GM12878 (cell line): ENCODE data around the gene DNAJC2. TPM values are rescaled to one million over a fixed set of nuclear protein-coding genes. Genes with fewer than 3 reads are reported as not detected.
A peak's percentile ranks its signal among the peaks of the same experiment; 100 is the strongest.

Source experiments
- ATAC-seq: fragments of 200-7000 bp; cut with Tn5 transposase; 3 replicates; pipeline ENCODE4 v1.9.1; 2020; ENCODE audit warnings: mild to moderate bottlenecking, moderate library complexity
- BruUV-seq: library from RNA; stranded (reverse); fragments of 400-500 nt; replicated peaks from 2 replicates; lab custom pipeline; 2021; lab: Mats Ljungman, UMichigan
- CTCF ChIA-PET: fragments of 300-600 bp; sonication (Branson Sonifier 250); formaldehyde crosslinking; extraction: SDS; loops from one replicate; lab custom pipeline; 2021; ENCODE audit warnings: inconsistent platforms; lab: Yijun Ruan, JAX
- POLR2A ChIA-PET: fragments of 350-600 bp; formaldehyde crosslinking; extraction: SDS; loops from one replicate; lab custom pipeline; 2021; ENCODE audit warnings: inconsistent platforms; lab: Charles Lee
- RAD21 ChIA-PET: fragments of 300-600 bp; sonication (Branson Sonifier 250); formaldehyde crosslinking; loops from one replicate; lab custom pipeline; 2023; ENCODE audit warnings: antibody characterized with exemption; ENCODE audit not compliant: unreplicated experiment; lab: Charles Lee
- SMC1A ChIA-PET: fragments of 300-600 bp; sonication (Branson Sonifier 250); formaldehyde crosslinking; loops from one replicate; lab custom pipeline; 2023; ENCODE audit not compliant: unreplicated experiment, uncharacterized antibody; lab: Charles Lee
- DNase-seq: peaks from one replicate; pipeline ENCODE4 v3.0.0-alpha.2; 2011; ENCODE audit warnings: low read depth, low spot score
- FAIRE-seq: peaks from 3 replicates; lab custom pipeline; 2011; peaks lifted over from hg19 to GRCh38; lab: Jason Lieb, UNC
- H2AFZ ChIP-seq: 2 replicates; pipeline ENCODE4 v1.6.0; 2011; ENCODE audit warnings: low read depth, low read length, control low read depth; ENCODE audit not compliant: control insufficient read depth
- H3K27ac ChIP-seq: 2 replicates; pipeline ENCODE4 v1.5.1; 2011; ENCODE audit warnings: control low read depth; ENCODE audit not compliant: control insufficient read depth, insufficient read depth
- H3K27me3 ChIP-seq, 2 experiments: replicated peaks in 1 of 2; 2 replicates each; pipeline versions ENCODE4 v1.6.0 to v1.6.1; 2011; ENCODE audit warnings: low read length in 1 of 2; ENCODE audit not compliant: control insufficient read depth in 2 of 2, insufficient read depth in 2 of 2
- H3K36me3 ChIP-seq, 2 experiments: 2 replicates each; pipeline ENCODE4 v1.5.1; 2011; ENCODE audit warnings: low read length in 1 of 2; ENCODE audit not compliant: control insufficient read depth in 2 of 2, insufficient read depth in 2 of 2
- H3K4me1 ChIP-seq: 2 replicates; pipeline ENCODE4 v1.6.1; 2011; ENCODE audit warnings: mild to moderate bottlenecking, low read length, moderate library complexity, mixed read lengths; ENCODE audit not compliant: control insufficient read depth, insufficient read depth
- H3K4me2 ChIP-seq: 2 replicates; pipeline ENCODE4 v1.6.0; 2011; ENCODE audit warnings: control low read depth; ENCODE audit not compliant: control insufficient read depth, insufficient read depth
- H3K4me3 ChIP-seq: fragments of 200-600 bp; sonication (generic); 2 replicates; pipeline ENCODE4 v1.5.1; 2016
- H3K79me2 ChIP-seq: 2 replicates; pipeline ENCODE4 v1.6.0; 2011; ENCODE audit warnings: low read length; ENCODE audit not compliant: control insufficient read depth, insufficient read depth
- H3K9ac ChIP-seq: 2 replicates; pipeline ENCODE4 v1.8.0; 2011; ENCODE audit warnings: low read length, control low read depth, mixed read lengths; ENCODE audit not compliant: control insufficient read depth, insufficient read depth
- H3K9me3 ChIP-seq: replicated peaks from 3 replicates; pipeline ENCODE4 v1.5.1; 2011; ENCODE audit warnings: mild to moderate bottlenecking, low read length; ENCODE audit not compliant: control insufficient read depth, insufficient read depth
- H4K20me1 ChIP-seq: 2 replicates; pipeline ENCODE4 v1.6.0; 2011; ENCODE audit not compliant: control insufficient read depth, insufficient read depth
- HCFC1 ChIP-seq: fragments of 150-350 bp; IDR thresholded peaks from 2 replicates; pipeline ENCODE4 v1.6.1; 2014; ENCODE audit warnings: low read length
- IKZF1 ChIP-seq: fragments of 450-650 bp; conservative IDR thresholded peaks from 2 replicates; pipeline ENCODE4 v1.6.1; 2017; ENCODE audit warnings: antibody characterized with exemption, mild to moderate bottlenecking
- JUND ChIP-seq: IDR thresholded peaks from 2 replicates; pipeline ENCODE4 v1.6.1; 2012; ENCODE audit warnings: low read depth, mild to moderate bottlenecking, low read length, improper control_type of control experiment, moderate library complexity
- POLR2AphosphoS2 ChIP-seq: IDR thresholded peaks from 2 replicates; pipeline ENCODE4 v1.6.1; 2011; ENCODE audit warnings: low read depth, mild to moderate bottlenecking, low read length, improper control_type of control experiment, moderate library complexity
- ZNF207 ChIP-seq: fragments of 450-650 bp; IDR thresholded peaks from 2 replicates; pipeline ENCODE4 v1.6.1; 2014; ENCODE audit warnings: antibody characterized with exemption, mild to moderate bottlenecking, borderline replicate concordance
- WGBS: methylation state at CpG from one replicate; pipeline ENCODE4 v1.1.6; 2016; ENCODE audit warnings: low lambda C conversion rate; ENCODE audit not compliant: insufficient replicate concordance, insufficient coverage; ENCODE audit errors: missing lambda C conversion rate; 5-methylcytosine and 5-hydroxymethylcytosine counted together
- in situ Hi-C: fragments of 300-500 bp; cut with MboI; formaldehyde crosslinking; loops from 9 replicates; pipeline ENCODE4 v1.14.3; 2018; ENCODE audit warnings: mixed read lengths
- intact Hi-C: fragments of 100-400 bp; cut with micrococcal nuclease; formaldehyde crosslinking; loops from one replicate; pipeline ENCODE4 v1.14.2; 2022; ENCODE audit not compliant: unreplicated experiment
- polyA plus RNA-seq, 11 experiments: library from polyadenylated mRNA; depleted of rRNA in 4 of 11; unstranded in 6 of 11; stranded (reverse) in 5 of 11; fragments of >200 nt; fragmentation: Nextera tagmentation in 4 of 11; fragmentation: Illumina TruSeq in 1 of 11; extraction: Ambion mirVana in 4 of 11; extraction: Trizol in 1 of 11; gene quantifications; 1 replicate in 1 of 11; 2 replicates in 10 of 11; pipeline versions ENCODE4 v1.2.1 to v1.2.3, GENCODE V29; 2011 to 2016; ENCODE audit warnings: inconsistent platforms in 2 of 11, missing spikeins in 2 of 11, low read depth in 1 of 11
- total RNA-seq, 4 experiments: library from RNA; depleted of rRNA in 3 of 4; stranded (reverse); fragments of >200 nt in 3 of 4; fragmentation: Illumina TruSeq in 1 of 4; extraction: Trizol in 1 of 4; gene quantifications; 2 replicates each; pipeline versions ENCODE4 v1.2.1 to v1.2.3, GENCODE V29; 2013 to 2021
- TF ChIP-seq, protein P1 (sequence below): IDR thresholded peaks from 2 replicates; pipeline ENCODE4 v1.6.1; 2011; ENCODE audit warnings: mild to moderate bottlenecking, low read depth, low read length, moderate library complexity; ENCODE audit not compliant: insufficient replicate concordance
- TF ChIP-seq, protein P2 (sequence below): fragments of 450-650 bp; IDR thresholded peaks from 2 replicates; pipeline ENCODE4 v1.6.1; 2017; ENCODE audit warnings: mild to moderate bottlenecking, moderate library complexity
- TF ChIP-seq, protein P3 (sequence below): IDR thresholded peaks from 2 replicates; pipeline ENCODE4 v1.6.1; 2012; ENCODE audit warnings: mild to moderate bottlenecking, low read depth, low read length

Gene DNAJC2
- total and polyA plus RNA-seq, 10 of the 15 experiments (the other 5 are each of a cell fraction or from before 2014, with no cell fraction given) = 18.2 to 63.1 (median 30.6) TPM

DNA sequence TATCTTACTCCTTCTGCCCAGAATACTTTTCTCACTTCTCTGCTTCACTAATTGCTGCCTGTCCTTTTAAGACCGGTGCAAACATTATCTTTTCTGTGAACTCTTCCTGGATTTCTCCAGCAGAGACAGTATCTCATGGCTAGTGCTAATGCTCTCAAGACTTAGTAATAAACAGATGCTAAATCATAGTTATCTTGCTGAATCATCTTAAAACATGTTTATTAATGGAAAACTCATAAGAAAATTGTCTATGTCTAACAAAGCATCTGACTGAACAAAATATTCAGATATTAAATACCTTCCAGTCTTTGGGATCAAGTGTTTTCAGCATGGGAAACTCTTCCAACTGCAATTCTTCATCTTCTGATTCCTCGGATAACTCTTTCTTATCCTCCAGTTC is 3.1 kb downstream of the DNAJC2 start:
- ChIA-PET CTCF (no interaction called here), SMC1A (interaction anchor here (0.6 to 1.8 kb wide), 2 partner anchors 34 to 43 kb away, joined by 4 to 7 read pairs; partner anchors contain the start of gene PMPCB), RAD21 (no interaction called here), POLR2A (no interaction called here)
- 98% methylated on average over 2 of the region's 2 CpGs for WGBS
- H3K79me2 ChIP-seq = peaks cover 52% of the 10 kb centered on the region
- no peak for FAIRE-seq
- no TSS peak for BruUV-seq
- H2AFZ ChIP-seq = no peak overlapping the region
- TF ChIP-seq, protein P1, sequence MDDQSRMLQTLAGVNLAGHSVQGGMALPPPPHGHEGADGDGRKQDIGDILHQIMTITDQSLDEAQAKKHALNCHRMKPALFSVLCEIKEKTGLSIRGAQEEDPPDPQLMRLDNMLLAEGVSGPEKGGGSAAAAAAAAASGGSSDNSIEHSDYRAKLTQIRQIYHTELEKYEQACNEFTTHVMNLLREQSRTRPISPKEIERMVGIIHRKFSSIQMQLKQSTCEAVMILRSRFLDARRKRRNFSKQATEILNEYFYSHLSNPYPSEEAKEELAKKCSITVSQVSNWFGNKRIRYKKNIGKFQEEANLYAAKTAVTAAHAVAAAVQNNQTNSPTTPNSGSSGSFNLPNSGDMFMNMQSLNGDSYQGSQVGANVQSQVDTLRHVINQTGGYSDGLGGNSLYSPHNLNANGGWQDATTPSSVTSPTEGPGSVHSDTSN = no peak
- TF ChIP-seq, protein P2, sequence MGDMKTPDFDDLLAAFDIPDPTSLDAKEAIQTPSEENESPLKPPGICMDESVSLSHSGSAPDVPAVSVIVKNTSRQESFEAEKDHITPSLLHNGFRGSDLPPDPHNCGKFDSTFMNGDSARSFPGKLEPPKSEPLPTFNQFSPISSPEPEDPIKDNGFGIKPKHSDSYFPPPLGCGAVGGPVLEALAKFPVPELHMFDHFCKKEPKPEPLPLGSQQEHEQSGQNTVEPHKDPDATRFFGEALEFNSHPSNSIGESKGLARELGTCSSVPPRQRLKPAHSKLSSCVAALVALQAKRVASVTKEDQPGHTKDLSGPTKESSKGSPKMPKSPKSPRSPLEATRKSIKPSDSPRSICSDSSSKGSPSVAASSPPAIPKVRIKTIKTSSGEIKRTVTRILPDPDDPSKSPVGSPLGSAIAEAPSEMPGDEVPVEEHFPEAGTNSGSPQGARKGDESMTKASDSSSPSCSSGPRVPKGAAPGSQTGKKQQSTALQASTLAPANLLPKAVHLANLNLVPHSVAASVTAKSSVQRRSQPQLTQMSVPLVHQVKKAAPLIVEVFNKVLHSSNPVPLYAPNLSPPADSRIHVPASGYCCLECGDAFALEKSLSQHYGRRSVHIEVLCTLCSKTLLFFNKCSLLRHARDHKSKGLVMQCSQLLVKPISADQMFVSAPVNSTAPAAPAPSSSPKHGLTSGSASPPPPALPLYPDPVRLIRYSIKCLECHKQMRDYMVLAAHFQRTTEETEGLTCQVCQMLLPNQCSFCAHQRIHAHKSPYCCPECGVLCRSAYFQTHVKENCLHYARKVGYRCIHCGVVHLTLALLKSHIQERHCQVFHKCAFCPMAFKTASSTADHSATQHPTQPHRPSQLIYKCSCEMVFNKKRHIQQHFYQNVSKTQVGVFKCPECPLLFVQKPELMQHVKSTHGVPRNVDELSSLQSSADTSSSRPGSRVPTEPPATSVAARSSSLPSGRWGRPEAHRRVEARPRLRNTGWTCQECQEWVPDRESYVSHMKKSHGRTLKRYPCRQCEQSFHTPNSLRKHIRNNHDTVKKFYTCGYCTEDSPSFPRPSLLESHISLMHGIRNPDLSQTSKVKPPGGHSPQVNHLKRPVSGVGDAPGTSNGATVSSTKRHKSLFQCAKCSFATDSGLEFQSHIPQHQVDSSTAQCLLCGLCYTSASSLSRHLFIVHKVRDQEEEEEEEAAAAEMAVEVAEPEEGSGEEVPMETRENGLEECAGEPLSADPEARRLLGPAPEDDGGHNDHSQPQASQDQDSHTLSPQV = no peak
- TF ChIP-seq, protein P3, sequence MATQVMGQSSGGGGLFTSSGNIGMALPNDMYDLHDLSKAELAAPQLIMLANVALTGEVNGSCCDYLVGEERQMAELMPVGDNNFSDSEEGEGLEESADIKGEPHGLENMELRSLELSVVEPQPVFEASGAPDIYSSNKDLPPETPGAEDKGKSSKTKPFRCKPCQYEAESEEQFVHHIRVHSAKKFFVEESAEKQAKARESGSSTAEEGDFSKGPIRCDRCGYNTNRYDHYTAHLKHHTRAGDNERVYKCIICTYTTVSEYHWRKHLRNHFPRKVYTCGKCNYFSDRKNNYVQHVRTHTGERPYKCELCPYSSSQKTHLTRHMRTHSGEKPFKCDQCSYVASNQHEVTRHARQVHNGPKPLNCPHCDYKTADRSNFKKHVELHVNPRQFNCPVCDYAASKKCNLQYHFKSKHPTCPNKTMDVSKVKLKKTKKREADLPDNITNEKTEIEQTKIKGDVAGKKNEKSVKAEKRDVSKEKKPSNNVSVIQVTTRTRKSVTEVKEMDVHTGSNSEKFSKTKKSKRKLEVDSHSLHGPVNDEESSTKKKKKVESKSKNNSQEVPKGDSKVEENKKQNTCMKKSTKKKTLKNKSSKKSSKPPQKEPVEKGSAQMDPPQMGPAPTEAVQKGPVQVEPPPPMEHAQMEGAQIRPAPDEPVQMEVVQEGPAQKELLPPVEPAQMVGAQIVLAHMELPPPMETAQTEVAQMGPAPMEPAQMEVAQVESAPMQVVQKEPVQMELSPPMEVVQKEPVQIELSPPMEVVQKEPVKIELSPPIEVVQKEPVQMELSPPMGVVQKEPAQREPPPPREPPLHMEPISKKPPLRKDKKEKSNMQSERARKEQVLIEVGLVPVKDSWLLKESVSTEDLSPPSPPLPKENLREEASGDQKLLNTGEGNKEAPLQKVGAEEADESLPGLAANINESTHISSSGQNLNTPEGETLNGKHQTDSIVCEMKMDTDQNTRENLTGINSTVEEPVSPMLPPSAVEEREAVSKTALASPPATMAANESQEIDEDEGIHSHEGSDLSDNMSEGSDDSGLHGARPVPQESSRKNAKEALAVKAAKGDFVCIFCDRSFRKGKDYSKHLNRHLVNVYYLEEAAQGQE = no peak
- TF ChIP-seq IKZF1 (no peak), POLR2AphosphoS2 (no peak), JUND (no peak), ZNF207 (no peak), HCFC1 (no peak)
- no peak for DNase-seq
- no peak for ATAC-seq
- H4K20me1 ChIP-seq = no peaks in the 10 kb centered on the region
- no peak overlapping the region for H3K9ac ChIP-seq
- H3K27me3 ChIP-seq = no peaks in the 10 kb centered on the region
- H3K36me3 ChIP-seq = peaks cover 1 to 28% of the 10 kb centered on the region in 2 experiments; a peak in 3 of 4 replicates
- in situ Hi-C loops (loop anchor here (25.0 kb wide), 1 partner anchor 1746 kb away; no protein-coding TSS in a partner anchor), intact Hi-C loops (loop anchor here (10.0 kb wide), 1 partner anchor 197 kb away; the partner anchor contains the start of gene NAPEPLD)
- H3K4me2 ChIP-seq = peak overlapping the region; percentile 64
- H3K9me3 ChIP-seq = no peaks in the 10 kb centered on the region
- H3K4me3 ChIP-seq = peak overlapping the region; percentile 16; the same call in 1 of the 2 replicates
- no peak overlapping the region for H3K27ac ChIP-seq
- H3K4me1 ChIP-seq = peaks cover under 1% of the 10 kb centered on the region; the same call in 1 of the 2 replicates
